Nephron (organoid): Measurements from ENCODE around the gene WNK2.

Experiments used
- H3K27ac Mint-ChIP-seq, 3 experiments: 2 replicates each; pipeline ENCODE4 v1.8.0; 2020; ENCODE audit warnings: mixed read lengths in 3 of 3, mild to moderate bottlenecking in 2 of 3, moderate library complexity in 1 of 3
- H3K27me3 Mint-ChIP-seq: 2 replicates; pipeline ENCODE4 v1.8.0; 2021; ENCODE audit warnings: low read depth, mild to moderate bottlenecking, moderate library complexity, mixed read lengths
- H3K36me3 Mint-ChIP-seq: 2 replicates; pipeline ENCODE4 v1.8.0; 2020; ENCODE audit warnings: low read depth, mixed read lengths
- H3K4me1 Mint-ChIP-seq: 2 replicates; pipeline ENCODE4 v1.8.0; 2020; ENCODE audit warnings: mixed read lengths
- H3K4me3 Mint-ChIP-seq, 3 experiments: 2 replicates each; pipeline ENCODE4 v1.8.0; 2020; ENCODE audit warnings: mild to moderate bottlenecking in 3 of 3, mixed read lengths in 3 of 3, moderate library complexity in 2 of 3
- H3K9me3 Mint-ChIP-seq: 2 replicates; pipeline ENCODE4 v1.8.0; 2020; ENCODE audit warnings: mixed read lengths
- CTCF ChIP-seq, 3 experiments: fragments of 200-600 bp; sonication (generic); IDR thresholded peaks; one replicate each; pipeline ENCODE4 v1.5.0; 2021; ENCODE audit warnings: antibody characterized with exemption in 3 of 3; ENCODE audit not compliant: unreplicated experiment in 3 of 3

The WNK2 gene

GRCh38 chr9:93256878-93257807, 73.2 kb downstream of the WNK2 start:
- Mint-ChIP-seq H3K36me3 (no peaks in the 10 kb centered on the region), H3K4me1 (no peaks in the 10 kb centered on the region), H3K27me3 (no peaks in the 10 kb centered on the region), H3K9me3 (no peaks in the 10 kb centered on the region), H3K27ac (no peak overlapping the region), H3K4me3 (no peak overlapping the region)
- no peak for TF ChIP-seq CTCF (IDR thresholded peaks at IDR 0.05; ENCODE audit: unreplicated experiment in 3 of 3)

GRCh38 chr9:93257808-93258331, 73.9 kb downstream of the WNK2 start:
- no peaks in the 10 kb centered on the region for H3K4me1 Mint-ChIP-seq
- no peak overlapping the region for H3K4me3 Mint-ChIP-seq
- H3K27me3 Mint-ChIP-seq, result no peaks in the 10 kb centered on the region
- no peaks in the 10 kb centered on the region for H3K36me3 Mint-ChIP-seq
- no peak overlapping the region for H3K27ac Mint-ChIP-seq
- H3K9me3 Mint-ChIP-seq, result no peaks in the 10 kb centered on the region
- no peak for TF ChIP-seq CTCF (IDR thresholded peaks at IDR 0.05; ENCODE audit: unreplicated experiment in 3 of 3)

GRCh38 chr9:93258419-93258817, 74.5 kb downstream of the WNK2 start:
- Mint-ChIP-seq H3K4me1 (no peaks in the 10 kb centered on the region), H3K27ac (no peak overlapping the region), H3K4me3 (no peak overlapping the region), H3K9me3 (no peaks in the 10 kb centered on the region), H3K27me3 (no peaks in the 10 kb centered on the region), H3K36me3 (no peaks in the 10 kb centered on the region)
- no peak for TF ChIP-seq CTCF (IDR thresholded peaks at IDR 0.05; ENCODE audit: unreplicated experiment in 3 of 3)

GRCh38 chr9:93258818-93259489, 75.0 kb downstream of the WNK2 start:
- H3K4me3 Mint-ChIP-seq, result no peak overlapping the region
- H3K36me3 Mint-ChIP-seq, result no peaks in the 10 kb centered on the region
- no peaks in the 10 kb centered on the region for H3K9me3 Mint-ChIP-seq
- no peak overlapping the region for H3K27ac Mint-ChIP-seq
- H3K4me1 Mint-ChIP-seq, result no peaks in the 10 kb centered on the region
- no peak for TF ChIP-seq CTCF (IDR thresholded peaks at IDR 0.05; ENCODE audit: unreplicated experiment in 3 of 3)
- no peaks in the 10 kb centered on the region for H3K27me3 Mint-ChIP-seq

GRCh38 chr9:93259490-93260262, 75.7 kb downstream of the WNK2 start:
- Mint-ChIP-seq H3K4me1 (no peaks in the 10 kb centered on the region), H3K36me3 (no peaks in the 10 kb centered on the region), H3K27me3 (no peaks in the 10 kb centered on the region), H3K4me3 (no peak overlapping the region), H3K9me3 (no peaks in the 10 kb centered on the region), H3K27ac (no peak overlapping the region)
- TF ChIP-seq CTCF (IDR thresholded peaks at IDR 0.05; ENCODE audit: unreplicated experiment in 3 of 3), result no peak
